Gastrocnemius medialis (tissue), 4 donors: Measurements from ENCODE around the gene TSPAN17.

ENCODE experiments used
- POLR2A ChIP-seq, 2 donors: fragments of 450-650 bp; IDR thresholded peaks; one replicate each; pipeline ENCODE4 v1.6.1; 2017; ENCODE audit warnings: antibody characterized with exemption in 2 of 2, mild to moderate bottlenecking in 2 of 2, moderate library complexity in 2 of 2
- TF ChIP-seq, protein P1 (sequence below), 5 experiments: fragments of 450-650 bp in 3 of 5; fragments of 200-600 bp in 2 of 5; sonication (generic) in 2 of 5; IDR thresholded peaks in 4 of 5; conservative IDR thresholded peaks in 1 of 5; 1 replicate in 4 of 5; 2 replicates in 1 of 5; pipeline ENCODE4 v1.5.1; 2016 to 2019; ENCODE audit warnings: antibody characterized with exemption in 5 of 5, mild to moderate bottlenecking in 3 of 5, moderate library complexity in 3 of 5

DNA sequence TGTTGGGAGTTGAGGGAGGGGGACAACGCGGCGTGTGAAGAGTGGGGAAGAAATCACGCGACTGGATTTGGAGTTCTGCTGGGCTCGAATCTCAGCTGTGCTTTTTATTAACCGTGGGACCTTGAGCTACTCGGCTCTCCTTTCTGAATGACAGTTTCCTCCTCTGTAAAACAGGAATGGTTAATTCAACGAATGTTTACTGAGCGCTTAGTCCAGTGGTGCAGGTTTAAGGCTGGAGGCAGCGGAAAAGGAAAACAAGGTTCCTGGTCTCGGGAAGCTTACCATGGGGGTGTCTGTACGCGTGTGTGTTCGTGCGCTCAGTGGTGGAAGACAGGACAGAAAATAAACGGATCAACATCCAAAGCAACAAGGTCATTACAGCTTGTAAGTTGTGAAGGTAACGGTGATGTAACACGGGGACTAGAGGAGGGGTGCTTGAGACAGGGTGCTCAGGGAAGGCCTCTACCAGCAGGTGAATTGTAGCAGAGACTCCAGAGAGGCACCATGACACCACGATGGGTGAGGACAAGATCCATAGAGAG is 16.5 kb upstream of the TSPAN17 start:
- TF ChIP-seq, protein P1, sequence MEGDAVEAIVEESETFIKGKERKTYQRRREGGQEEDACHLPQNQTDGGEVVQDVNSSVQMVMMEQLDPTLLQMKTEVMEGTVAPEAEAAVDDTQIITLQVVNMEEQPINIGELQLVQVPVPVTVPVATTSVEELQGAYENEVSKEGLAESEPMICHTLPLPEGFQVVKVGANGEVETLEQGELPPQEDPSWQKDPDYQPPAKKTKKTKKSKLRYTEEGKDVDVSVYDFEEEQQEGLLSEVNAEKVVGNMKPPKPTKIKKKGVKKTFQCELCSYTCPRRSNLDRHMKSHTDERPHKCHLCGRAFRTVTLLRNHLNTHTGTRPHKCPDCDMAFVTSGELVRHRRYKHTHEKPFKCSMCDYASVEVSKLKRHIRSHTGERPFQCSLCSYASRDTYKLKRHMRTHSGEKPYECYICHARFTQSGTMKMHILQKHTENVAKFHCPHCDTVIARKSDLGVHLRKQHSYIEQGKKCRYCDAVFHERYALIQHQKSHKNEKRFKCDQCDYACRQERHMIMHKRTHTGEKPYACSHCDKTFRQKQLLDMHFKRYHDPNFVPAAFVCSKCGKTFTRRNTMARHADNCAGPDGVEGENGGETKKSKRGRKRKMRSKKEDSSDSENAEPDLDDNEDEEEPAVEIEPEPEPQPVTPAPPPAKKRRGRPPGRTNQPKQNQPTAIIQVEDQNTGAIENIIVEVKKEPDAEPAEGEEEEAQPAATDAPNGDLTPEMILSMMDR (IDR thresholded peaks at IDR 0.05 in 4 of 5, conservative IDR thresholded peaks at IDR 0.05 in 1 of 5), result no peak
- peak in 1 of 2 donors; percentile 1 for TF ChIP-seq POLR2A (IDR thresholded peaks at IDR 0.05)
